ENCODE data around the gene MLLT10. TPM values are rescaled to one million over a fixed set of nuclear protein-coding genes. Genes with fewer than 3 reads are reported as not detected.
"Not testable (repeated sequence)": the region's sequence is repeated elsewhere in the genome, so short reads cannot be mapped to it uniquely, and the experiment has no call there.

Gene MLLT10
- total and polyA plus RNA-seq, 12 donors = 15.8 to 49.1 (median 29.8) TPM

- Histone ChIP-seq H3K4me1 (replicated peaks in 1 of 2) (no peaks in the 10 kb centered on the region), H3K4me3 (no peak overlapping the region), H3K9me3 (replicated peaks in 1 of 3) (peaks cover 0 to 2% (median 0%) of the 10 kb centered on the region in 3 donors), H3K27ac (no peak overlapping the region), H3K27me3 (no peaks in the 10 kb centered on the region), H3K36me3 (replicated peaks in 1 of 2) (no peaks in the 10 kb centered on the region)
- TF ChIP-seq, protein P1, sequence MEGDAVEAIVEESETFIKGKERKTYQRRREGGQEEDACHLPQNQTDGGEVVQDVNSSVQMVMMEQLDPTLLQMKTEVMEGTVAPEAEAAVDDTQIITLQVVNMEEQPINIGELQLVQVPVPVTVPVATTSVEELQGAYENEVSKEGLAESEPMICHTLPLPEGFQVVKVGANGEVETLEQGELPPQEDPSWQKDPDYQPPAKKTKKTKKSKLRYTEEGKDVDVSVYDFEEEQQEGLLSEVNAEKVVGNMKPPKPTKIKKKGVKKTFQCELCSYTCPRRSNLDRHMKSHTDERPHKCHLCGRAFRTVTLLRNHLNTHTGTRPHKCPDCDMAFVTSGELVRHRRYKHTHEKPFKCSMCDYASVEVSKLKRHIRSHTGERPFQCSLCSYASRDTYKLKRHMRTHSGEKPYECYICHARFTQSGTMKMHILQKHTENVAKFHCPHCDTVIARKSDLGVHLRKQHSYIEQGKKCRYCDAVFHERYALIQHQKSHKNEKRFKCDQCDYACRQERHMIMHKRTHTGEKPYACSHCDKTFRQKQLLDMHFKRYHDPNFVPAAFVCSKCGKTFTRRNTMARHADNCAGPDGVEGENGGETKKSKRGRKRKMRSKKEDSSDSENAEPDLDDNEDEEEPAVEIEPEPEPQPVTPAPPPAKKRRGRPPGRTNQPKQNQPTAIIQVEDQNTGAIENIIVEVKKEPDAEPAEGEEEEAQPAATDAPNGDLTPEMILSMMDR (IDR thresholded peaks at IDR 0.05) = no peak
- no peak for TF ChIP-seq POLR2A (IDR thresholded peaks at IDR 0.05)
- WGBS, 4 donors = 89 to 97% (median 95%) methylated on average over 2 of the region's 2 CpGs
- intact Hi-C loops (cut with DNase I) = no loop called here
- no peak for DNase-seq
Measured at GRCh38 chr10:21705828-21706176, 171.8 kb downstream of the MLLT10 start.

DNA sequence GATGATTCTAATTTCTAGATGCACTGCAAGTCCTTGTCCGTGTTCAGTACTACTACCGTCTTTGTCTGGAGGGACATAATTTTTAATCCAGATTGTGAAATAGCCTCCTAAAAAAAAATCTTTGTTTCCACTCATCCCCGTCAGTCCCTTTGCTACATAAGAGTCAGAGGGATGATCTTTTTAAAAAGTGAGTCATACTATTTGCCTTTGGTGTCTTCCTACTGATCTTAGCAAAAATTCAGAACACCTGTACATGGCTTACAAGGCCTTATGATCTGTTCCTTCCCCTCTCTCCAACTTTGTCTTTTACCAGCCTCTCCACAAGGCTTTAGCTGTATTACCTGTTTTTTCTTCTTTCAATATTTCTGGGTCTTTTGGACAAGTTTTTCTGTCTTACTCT is 173.5 kb downstream of the MLLT10 start:
- Histone ChIP-seq H3K27me3 (no peaks in the 10 kb centered on the region), H3K4me1 (replicated peaks in 1 of 2) (no peaks in the 10 kb centered on the region), H3K4me3 (no peak overlapping the region), H3K9me3 (replicated peaks in 1 of 3) (no peaks in the 10 kb centered on the region), H3K27ac (no peak overlapping the region), H3K36me3 (replicated peaks in 1 of 2) (no peaks in the 10 kb centered on the region)
- 53 to 72% (median 68%) methylated on average over 3 of the region's 3 CpGs for WGBS, 4 donors
- DNase-seq = no peak
- no peak for TF ChIP-seq POLR2A (IDR thresholded peaks at IDR 0.05)
- TF ChIP-seq, protein P1 (IDR thresholded peaks at IDR 0.05) = no peak
- intact Hi-C loops (cut with DNase I) = no loop called here

DNA sequence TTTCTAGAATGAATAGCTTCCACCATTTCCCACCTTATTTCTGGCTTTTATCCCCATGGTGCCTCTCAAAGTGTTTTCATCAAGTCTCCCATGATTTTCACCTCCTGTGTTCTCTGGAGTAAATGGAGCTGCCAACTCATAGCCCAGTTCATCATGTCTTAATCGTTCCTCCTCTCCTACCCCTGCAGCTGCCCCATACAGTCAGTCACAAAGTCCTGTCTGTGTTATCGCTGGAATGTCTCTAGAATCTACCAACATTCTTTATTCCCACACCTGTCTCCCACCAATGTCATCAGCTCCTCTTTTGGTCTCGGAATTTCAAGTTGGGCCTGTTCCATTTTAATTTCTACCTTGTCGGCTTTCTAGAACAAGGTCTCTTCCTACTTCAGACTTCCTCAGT is 178.9 kb downstream of the MLLT10 start:
- H3K36me3 ChIP-seq (replicated peaks in 1 of 2) = peaks cover 0 to 9% of the 10 kb centered on the region in 2 donors
- H3K4me1 ChIP-seq (replicated peaks in 1 of 2) = no peaks in the 10 kb centered on the region
- no peak overlapping the region for H3K27ac ChIP-seq
- no peaks in the 10 kb centered on the region for H3K27me3 ChIP-seq
- no peaks in the 10 kb centered on the region for H3K9me3 ChIP-seq (replicated peaks in 1 of 3)
- 86 to 95% (median 93%) methylated on average over 4 of the region's 4 CpGs for WGBS, 4 donors
- no peak overlapping the region for H3K4me3 ChIP-seq
- no peak for TF ChIP-seq POLR2A (IDR thresholded peaks at IDR 0.05)
- TF ChIP-seq, protein P1 (IDR thresholded peaks at IDR 0.05) = no peak
- intact Hi-C loops (cut with DNase I) = loop anchor here in 1 of 2 donors (10.0 kb wide), 1 partner anchor 168 kb away; no protein-coding TSS in a partner anchor
- DNase-seq = no peak

- DNase-seq = no peak
- H3K27ac ChIP-seq = no peak overlapping the region
- no peaks in the 10 kb centered on the region for H3K9me3 ChIP-seq (replicated peaks in 1 of 3)
- TF ChIP-seq POLR2A (IDR thresholded peaks at IDR 0.05) = no peak
- TF ChIP-seq, protein P1 (IDR thresholded peaks at IDR 0.05) = no peak
- H3K36me3 ChIP-seq (replicated peaks in 1 of 2) = peaks cover 0 to 9% of the 10 kb centered on the region in 2 donors
- H3K4me3 ChIP-seq = no peak overlapping the region
- intact Hi-C loops (cut with DNase I) = loop anchor here in 1 of 2 donors (10.0 kb wide), 1 partner anchor 171 kb away; no protein-coding TSS in a partner anchor
- WGBS, 4 donors = 66 to 74% (median 72%) methylated on average over 2 of the region's 2 CpGs
- no peaks in the 10 kb centered on the region for H3K4me1 ChIP-seq (replicated peaks in 1 of 2)
- no peaks in the 10 kb centered on the region for H3K27me3 ChIP-seq
Measured at GRCh38 chr10:21715531-21716195, 181.6 kb downstream of the MLLT10 start.

DNA sequence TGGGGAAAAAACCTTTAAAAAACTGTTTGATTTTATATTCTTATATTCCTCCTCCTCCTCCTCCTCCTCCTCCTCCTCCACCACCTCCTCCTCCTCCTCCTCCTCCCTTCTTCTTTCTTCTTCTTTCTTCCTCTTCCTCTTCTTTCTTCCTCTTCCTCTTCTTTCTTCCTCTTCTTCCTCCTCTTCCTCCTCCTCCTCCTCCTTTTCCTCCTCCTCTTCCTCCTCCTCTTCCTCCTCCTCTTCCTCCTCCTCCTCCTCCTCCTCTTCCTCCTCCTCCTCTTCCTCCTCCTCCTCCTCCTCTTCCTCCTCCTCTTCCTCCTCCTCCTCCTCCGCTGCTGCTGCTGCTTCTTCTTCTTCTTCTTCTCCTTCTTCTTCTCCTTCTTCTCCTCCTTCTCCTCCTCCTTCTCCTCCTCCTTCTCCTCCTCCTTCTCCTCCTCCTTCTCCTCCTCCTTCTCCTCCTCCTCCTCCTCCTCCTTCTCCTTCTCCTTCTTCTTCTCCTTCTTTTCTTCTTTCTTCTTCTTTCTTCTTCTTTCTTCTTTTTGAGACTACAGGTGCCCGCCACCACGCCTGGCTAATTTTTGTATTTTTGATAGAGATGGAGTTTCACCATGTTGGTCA is 183.5 kb downstream of the MLLT10 start:
- not testable (repeated sequence) for H3K36me3 ChIP-seq (replicated peaks in 1 of 2); H3K9me3 ChIP-seq (replicated peaks in 1 of 3); H3K4me3 ChIP-seq; H3K27me3 ChIP-seq; DNase-seq; H3K27ac ChIP-seq; H3K4me1 ChIP-seq (replicated peaks in 1 of 2)
- intact Hi-C loops (cut with DNase I) = loop anchor here in 1 of 2 donors (10.0 kb wide), 1 partner anchor 173 kb away; no protein-coding TSS in a partner anchor
- WGBS, 4 donors = 88 to 97% (median 94%) methylated on average over 3 of the region's 3 CpGs

Measured in adrenal gland (tissue), 12 donors.